Measurements from ENCODE around the gene KHDC4.

GRCh38 chr1:155947741-155948140, 13.5 kb upstream of the KHDC4 start:
- no peak for TF ChIP-seq POLR2A (IDR thresholded peaks at IDR 0.05)
- TF ChIP-seq CTCF (IDR thresholded peaks at IDR 0.05) = no peak

All from uterus (tissue), 2 donors.